HepG2 (cell line): Measurements from ENCODE around the gene YPEL3.
A peak's percentile ranks its signal among the peaks of the same experiment; 100 is the strongest.

Source experiments
- ARID2 ChIP-seq: sonication (generic); formaldehyde crosslinking; IDR thresholded peaks from 2 replicates; pipeline ENCODE4 v1.8.1; 2022; ENCODE audit warnings: mild to moderate bottlenecking, missing genetic modification reagents, borderline replicate concordance
- ARNT ChIP-seq: fragments of 450-650 bp; IDR thresholded peaks from 2 replicates; pipeline ENCODE4 v1.6.1; 2017
- BATF2 ChIP-seq: sonication (generic); formaldehyde crosslinking; IDR thresholded peaks from 2 replicates; pipeline ENCODE4 v1.8.0; 2022; ENCODE audit warnings: mild to moderate bottlenecking, missing genetic modification reagents, moderate library complexity
- CEBPB ChIP-seq: IDR thresholded peaks from 2 replicates; pipeline ENCODE4 v1.6.1; 2011; ENCODE audit warnings: low read depth, low read length, improper control_type of control experiment, borderline replicate concordance
- CTCF ChIP-seq: sonication (generic); formaldehyde crosslinking; IDR thresholded peaks from 2 replicates; pipeline ENCODE4 v1.5.0; 2020; ENCODE audit warnings: mild to moderate bottlenecking, missing genetic modification reagents, moderate library complexity
- EP300 ChIP-seq, 3 experiments: sonication (generic) in 1 of 3; formaldehyde crosslinking in 1 of 3; IDR thresholded peaks; 2 replicates each; pipeline versions ENCODE4 v1.5.1 to v1.6.1; 2011 to 2020; ENCODE audit warnings: low read depth in 2 of 3, low read length in 2 of 3, borderline replicate concordance in 1 of 3, improper control_type of control experiment in 1 of 3, mild to moderate bottlenecking in 1 of 3, missing genetic modification reagents in 1 of 3, moderate library complexity in 1 of 3
- FLYWCH1 ChIP-seq: sonication (generic); formaldehyde crosslinking; IDR thresholded peaks from 2 replicates; pipeline ENCODE4 v1.8.1; 2023; ENCODE audit warnings: mild to moderate bottlenecking, missing genetic modification reagents
- POLR2AphosphoS5 ChIP-seq: IDR thresholded peaks from 2 replicates; pipeline ENCODE4 v1.6.1; 2012; ENCODE audit warnings: low read depth, low read length
- SRF ChIP-seq: IDR thresholded peaks from 2 replicates; pipeline ENCODE4 v1.6.1; 2011; ENCODE audit warnings: mild to moderate bottlenecking, low read depth, low read length, moderate library complexity
- ZNF354B ChIP-seq: sonication (generic); formaldehyde crosslinking; IDR thresholded peaks from 2 replicates; pipeline ENCODE4 v1.8.0; 2022; ENCODE audit warnings: mild to moderate bottlenecking, missing genetic modification reagents

GRCh38 chr16:30139583-30140481, 43.8 kb upstream of the YPEL3 start:
- TF ChIP-seq ARNT (no peak), BATF2 (CRISPR knock-in tag) (no peak), SRF (peak; percentile 46; the same call in 1 of the 2 replicates), CEBPB (peak; percentile 9; the same call in 1 of the 2 replicates), POLR2AphosphoS5 (peak; percentile 48), FLYWCH1 (no peak), EP300 (IDR thresholded peaks at IDR 0.05; ENCODE audit: low read depth in 2 of 2, low read length in 2 of 2) (peak; percentile 64 to 92; a peak in 3 of 4 replicates), EP300 (CRISPR knock-in tag; IDR thresholded peaks at IDR 0.05; ENCODE audit: borderline replicate concordance) (peak; percentile 89), ZNF354B (CRISPR knock-in tag) (no peak), ARID2 (CRISPR knock-in tag) (no peak), CTCF (CRISPR knock-in tag) (peak; percentile 33)
